Measurements from ENCODE around the gene ABCB9. TPM values are rescaled to one million over a fixed set of nuclear protein-coding genes. Genes with fewer than 3 reads are reported as not detected.
A peak's percentile ranks its signal among the peaks of the same experiment; 100 is the strongest.

The ABCB9 gene
- total RNA-seq, 1 donor from 2014 or later = 19.6 TPM

DNA sequence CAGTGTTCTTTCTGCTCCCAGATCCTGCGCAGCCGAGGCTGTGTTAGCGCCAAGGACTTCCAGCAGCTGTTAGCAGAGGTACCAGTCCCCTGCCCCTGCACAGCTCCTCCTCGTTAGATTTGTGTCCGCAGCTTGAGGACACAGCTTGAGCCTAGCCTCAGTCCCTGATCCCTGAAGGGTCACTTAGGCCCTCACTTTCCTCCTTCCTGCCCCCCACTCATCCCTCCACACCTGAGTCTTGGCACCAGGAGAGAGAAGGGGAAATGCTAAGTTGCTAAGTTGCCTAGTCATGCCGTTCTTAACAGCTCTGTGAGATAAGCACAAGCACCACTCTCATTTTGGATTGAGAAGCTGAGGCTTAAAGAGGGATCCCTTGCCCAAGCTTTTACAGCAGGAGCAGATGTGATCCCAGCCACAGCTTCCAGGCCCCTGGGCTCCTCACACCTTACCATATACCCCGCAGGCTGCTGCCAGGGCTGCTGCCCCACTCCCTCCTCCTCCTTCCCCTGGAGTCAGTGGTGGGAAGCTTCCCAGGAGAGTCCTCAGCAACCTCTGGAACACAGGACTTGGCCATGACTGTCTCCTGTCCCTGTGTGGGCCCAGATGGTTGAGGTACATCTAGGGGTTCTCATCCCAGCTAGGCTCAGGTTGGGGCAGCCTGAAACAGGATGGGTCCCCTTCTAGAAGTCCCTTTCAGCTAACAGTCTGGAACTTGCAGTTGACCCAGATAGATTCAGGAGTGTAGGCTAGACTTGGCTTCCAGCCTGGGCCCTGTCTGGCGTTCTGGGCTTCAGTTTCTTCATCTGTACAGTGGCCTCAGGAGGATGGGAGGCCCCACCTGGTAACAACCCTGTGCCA, 9.8 kb upstream of the ABCB9 start:
- intact Hi-C loops (cut with DNase I) = loop anchor here (10.0 kb wide), 1 partner anchor 711 kb away; the partner anchor contains the start of gene VPS33A
- Histone ChIP-seq H3K36me3 (no peaks in the 10 kb centered on the region), H3K9me3 (no peaks in the 10 kb centered on the region), H3K4me3 (peak overlapping the region; percentile 86 to 96), H3K4me1 (peaks cover 8 to 35% of the 10 kb centered on the region in 2 donors), H3K27ac (peak overlapping the region; percentile 94 to 99), H3K27me3 (no peaks in the 10 kb centered on the region)
- DNase-seq (ENCODE audit: low spot score in 2 of 2) = no peak
- TF ChIP-seq, protein P1, sequence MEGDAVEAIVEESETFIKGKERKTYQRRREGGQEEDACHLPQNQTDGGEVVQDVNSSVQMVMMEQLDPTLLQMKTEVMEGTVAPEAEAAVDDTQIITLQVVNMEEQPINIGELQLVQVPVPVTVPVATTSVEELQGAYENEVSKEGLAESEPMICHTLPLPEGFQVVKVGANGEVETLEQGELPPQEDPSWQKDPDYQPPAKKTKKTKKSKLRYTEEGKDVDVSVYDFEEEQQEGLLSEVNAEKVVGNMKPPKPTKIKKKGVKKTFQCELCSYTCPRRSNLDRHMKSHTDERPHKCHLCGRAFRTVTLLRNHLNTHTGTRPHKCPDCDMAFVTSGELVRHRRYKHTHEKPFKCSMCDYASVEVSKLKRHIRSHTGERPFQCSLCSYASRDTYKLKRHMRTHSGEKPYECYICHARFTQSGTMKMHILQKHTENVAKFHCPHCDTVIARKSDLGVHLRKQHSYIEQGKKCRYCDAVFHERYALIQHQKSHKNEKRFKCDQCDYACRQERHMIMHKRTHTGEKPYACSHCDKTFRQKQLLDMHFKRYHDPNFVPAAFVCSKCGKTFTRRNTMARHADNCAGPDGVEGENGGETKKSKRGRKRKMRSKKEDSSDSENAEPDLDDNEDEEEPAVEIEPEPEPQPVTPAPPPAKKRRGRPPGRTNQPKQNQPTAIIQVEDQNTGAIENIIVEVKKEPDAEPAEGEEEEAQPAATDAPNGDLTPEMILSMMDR (IDR thresholded peaks at IDR 0.05) = no peak

DNA sequence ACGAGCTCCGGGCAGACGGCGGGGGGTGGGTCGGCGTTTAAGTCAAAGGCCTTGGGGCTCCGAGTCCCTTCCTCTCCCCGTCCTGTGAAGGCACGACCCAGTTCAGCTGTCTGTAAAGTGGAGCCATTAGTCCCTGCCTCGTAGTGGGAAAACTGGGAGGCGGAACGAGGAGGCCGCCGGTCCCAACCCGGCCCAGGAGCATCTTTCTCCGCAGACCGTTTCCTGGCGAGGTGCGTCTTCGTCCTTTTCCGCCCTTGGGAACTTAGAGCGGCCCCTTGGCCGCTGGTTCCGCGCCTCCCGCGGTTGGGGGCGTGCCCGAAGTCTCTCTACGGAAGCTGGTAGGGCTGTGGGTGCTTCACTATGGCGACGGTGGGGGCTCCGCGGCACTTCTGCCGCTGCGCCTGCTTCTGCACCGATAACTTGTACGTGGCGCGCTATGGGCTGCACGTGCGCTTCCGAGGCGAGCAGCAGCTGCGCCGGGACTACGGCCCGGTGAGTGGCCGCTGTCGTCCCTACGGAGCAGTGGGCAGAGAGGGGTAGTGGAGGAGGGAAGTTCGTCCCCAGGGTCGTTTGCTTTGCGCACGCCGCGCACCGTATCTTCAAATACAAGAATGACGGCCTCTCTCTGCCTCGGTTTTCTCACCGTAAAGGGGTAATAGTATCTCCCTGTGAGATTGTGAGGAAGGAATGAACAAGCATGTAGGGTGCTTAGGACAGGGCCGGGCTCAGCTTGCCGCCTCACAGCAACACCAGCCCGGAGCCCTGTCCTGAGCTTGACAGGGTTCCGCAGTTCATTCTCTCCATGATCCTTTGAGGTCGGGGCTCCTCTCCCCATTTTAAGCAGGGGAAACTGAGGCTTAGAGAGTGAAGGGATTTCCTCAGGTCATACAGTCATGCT, 8.9 kb upstream of the ABCB9 start, which contains the start of gene OGFOD2:
Gene OGFOD2 (plus strand): TSS at position 353 of the 898 bp plus-strand sequence. CDS start 8 bp downstream, at position 361.
- peaks cover 8 to 35% of the 10 kb centered on the region in 2 donors for H3K4me1 ChIP-seq
- no peaks in the 10 kb centered on the region for H3K36me3 ChIP-seq
- DNase-seq (ENCODE audit: low spot score in 2 of 2) = peak; percentile 62 to 96
- TF ChIP-seq, protein P1 (IDR thresholded peaks at IDR 0.05) = no peak
- intact Hi-C loops (cut with DNase I) = loop anchor here (1.0 to 10.0 kb wide), 2 partner anchors 9 to 710 kb away; partner anchors contain the start of genes ABCB9 and VPS33A
- H3K27ac ChIP-seq = peak within 1 kb of the TSS; percentile 94 to 99
- H3K4me3 ChIP-seq = peak within 1 kb of the TSS; percentile 86 to 96
- H3K27me3 ChIP-seq = no peaks in the 10 kb centered on the region
- no peaks in the 10 kb centered on the region for H3K9me3 ChIP-seq

DNA sequence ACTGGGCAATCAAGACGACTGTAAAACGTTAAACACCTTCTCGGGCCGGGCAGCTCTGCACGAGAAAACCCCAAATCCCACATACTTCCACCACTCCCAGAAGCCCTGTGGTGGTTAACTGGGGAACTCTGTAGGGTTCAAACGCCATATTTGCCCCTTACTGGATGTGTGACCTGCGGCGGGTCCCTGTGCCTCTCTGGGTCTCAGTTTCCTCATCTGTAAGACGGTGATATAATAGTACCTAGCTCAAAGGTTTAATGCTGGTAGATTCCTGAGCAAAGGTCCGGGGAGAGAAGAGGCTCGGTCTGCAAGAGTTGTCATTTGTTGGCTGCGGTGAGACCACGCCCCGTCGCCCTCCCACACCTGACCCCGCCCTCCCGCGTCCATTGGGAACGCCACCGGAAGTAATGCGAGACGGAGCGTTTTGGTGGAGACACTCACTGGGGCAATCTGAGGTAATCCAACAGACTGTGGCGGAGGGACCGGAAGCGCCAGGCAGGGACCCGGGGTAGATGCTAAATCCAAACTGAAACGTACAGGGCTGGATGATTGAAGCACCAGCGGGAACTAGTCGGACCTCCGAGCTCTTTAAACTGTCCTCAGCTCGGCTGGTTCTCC, 8.1 kb upstream of the ABCB9 start:
- Histone ChIP-seq H3K36me3 (no peaks in the 10 kb centered on the region), H3K27me3 (no peaks in the 10 kb centered on the region), H3K4me3 (peak overlapping the region; percentile 86 to 96), H3K27ac (peak overlapping the region; percentile 94 to 99), H3K9me3 (no peaks in the 10 kb centered on the region), H3K4me1 (peaks cover 8 to 28% of the 10 kb centered on the region in 2 donors)
- DNase-seq (ENCODE audit: low spot score in 2 of 2) = peak; percentile 94 to 99
- TF ChIP-seq, protein P1 (IDR thresholded peaks at IDR 0.05) = no peak
- intact Hi-C loops (cut with DNase I) = loop anchor here (1.0 to 10.0 kb wide), 2 partner anchors 8 to 710 kb away; partner anchors contain the start of genes ABCB9 and VPS33A

DNA sequence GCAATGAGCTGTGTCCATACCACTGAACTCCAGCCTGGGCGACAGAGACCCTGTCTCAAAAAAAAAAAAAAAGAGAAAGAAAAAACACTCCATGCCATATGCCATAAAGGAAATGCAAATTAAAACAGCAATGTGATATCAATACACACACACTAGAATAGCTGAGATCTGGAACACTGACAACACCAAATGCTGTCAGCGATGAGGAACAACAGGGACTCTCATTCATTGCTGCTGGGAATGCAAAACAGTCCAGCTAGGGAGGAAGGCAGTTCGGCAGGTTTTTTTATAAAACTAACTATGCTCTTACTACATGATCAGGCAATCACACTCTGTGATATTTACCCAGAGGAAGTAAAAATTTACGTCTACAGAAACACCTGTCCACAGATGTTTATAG, 3.4 kb upstream of the ABCB9 start:
- no peak for DNase-seq (ENCODE audit: low spot score in 2 of 2)
- TF ChIP-seq, protein P1 (IDR thresholded peaks at IDR 0.05) = no peak
- Histone ChIP-seq H3K27me3 (no peaks in the 10 kb centered on the region), H3K36me3 (no peaks in the 10 kb centered on the region), H3K27ac (no peak overlapping the region), H3K9me3 (no peaks in the 10 kb centered on the region), H3K4me1 (peaks cover 0 to 20% of the 10 kb centered on the region in 2 donors), H3K4me3 (no peak overlapping the region)
- intact Hi-C loops (cut with DNase I) = loop anchor here (5.0 to 10.0 kb wide), 3 partner anchors 72 to 705 kb away; partner anchors contain the start of genes MPHOSPH9, MTRFR, VPS33A and VPS37B

DNA sequence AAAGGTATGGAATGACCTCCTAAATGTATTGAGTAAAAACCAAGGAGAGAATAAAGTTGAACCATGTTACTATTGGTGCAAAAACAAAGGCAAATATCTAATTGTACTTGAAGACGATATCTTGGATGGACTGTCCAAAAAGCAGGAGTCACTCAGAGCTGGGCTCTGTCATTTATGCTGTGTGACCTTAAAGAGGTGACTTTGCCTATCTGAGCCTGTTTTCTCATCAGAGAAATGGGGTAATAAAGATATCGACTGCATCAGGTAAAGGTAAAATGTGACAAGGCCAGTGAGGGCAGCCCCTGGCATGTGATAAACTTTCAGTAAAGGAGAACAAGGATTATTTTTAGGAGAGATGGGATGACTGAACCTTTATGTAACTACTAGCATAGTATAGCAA, 1.8 kb upstream of the ABCB9 start:
- H3K9me3 ChIP-seq = no peaks in the 10 kb centered on the region
- no peak for DNase-seq (ENCODE audit: low spot score in 2 of 2)
- no peaks in the 10 kb centered on the region for H3K36me3 ChIP-seq
- H3K27ac ChIP-seq = no peak overlapping the region
- TF ChIP-seq, protein P1 (IDR thresholded peaks at IDR 0.05) = no peak
- H3K4me1 ChIP-seq = peaks cover 4 to 26% of the 10 kb centered on the region in 2 donors
- no peaks in the 10 kb centered on the region for H3K27me3 ChIP-seq
- intact Hi-C loops (cut with DNase I) = loop anchor here (5.0 kb wide), 2 partner anchors 71 to 264 kb away; partner anchors contain the start of genes MPHOSPH9, MTRFR and VPS37B
- no peak overlapping the region for H3K4me3 ChIP-seq
